ENCODE measurements around the gene KIFAP3. TPM values are rescaled to one million over a fixed set of nuclear protein-coding genes. Genes with fewer than 3 reads are reported as not detected.

The KIFAP3 gene
- total and polyA plus RNA-seq, 7 experiments from 2014 or later = 8.9 to 23.8 (median 15.1) TPM

DNA sequence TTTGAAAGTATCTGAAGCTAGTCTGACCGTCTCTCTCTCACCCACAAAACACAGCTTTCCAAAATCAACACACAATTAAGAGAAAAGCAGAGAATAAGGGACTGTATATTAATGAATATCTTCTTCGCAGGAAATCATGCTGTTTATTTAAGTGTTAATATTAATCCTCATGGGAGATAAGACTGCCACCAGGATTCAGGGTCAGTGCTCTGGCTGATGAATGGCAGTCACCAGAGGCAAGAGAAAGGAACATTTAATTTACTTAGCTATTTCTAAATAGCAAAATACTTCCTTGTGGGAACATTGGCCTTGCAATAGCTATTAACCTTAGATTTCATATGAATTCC, 183.0 kb downstream of the KIFAP3 start:
- peaks cover 0 to 7% (median 3%) of the 10 kb centered on the region in 5 donors for H3K27me3 Mint-ChIP-seq
- no peak for DNase-seq
- POLR2A ChIA-PET = interaction anchor here (0.6 to 0.9 kb wide), 3 partner anchors 20 to 183 kb away, joined by 3 to 5 read pairs (median 4); partner anchors contain the start of gene KIFAP3
- ATAC-seq = no peak
- peak overlapping the region; percentile 64 to 96 (median 88) for H3K4me3 Mint-ChIP-seq
- Histone ChIP-seq H3K36me3 (ENCODE audit: control insufficient read depth in 2 of 3, insufficient read depth in 3 of 3, low read length in 3 of 3) (peaks cover 6 to 13% (median 7%) of the 10 kb centered on the region in 3 experiments), H3K4me1 (ENCODE audit: control insufficient read depth in 2 of 2, insufficient read depth in 2 of 2, low read length in 2 of 2) (peaks cover 25 to 28% of the 10 kb centered on the region in 2 donors), H3K4me3 (ENCODE audit: low read length) (peak overlapping the region; percentile 21), H3K27ac (ENCODE audit: low read depth, low read length) (peak overlapping the region; percentile 95), H3K27me3 (ENCODE audit: control insufficient read depth in 2 of 2, insufficient read depth in 2 of 2, low read length in 2 of 2) (no peaks in the 10 kb centered on the region), H3K9me3 (ENCODE audit: control insufficient read depth in 2 of 3, low read length in 3 of 3) (no peaks in the 10 kb centered on the region)
- peak overlapping the region; percentile 68 to 100 (median 93) for H3K27ac Mint-ChIP-seq
- H3K9me3 Mint-ChIP-seq = no peaks in the 10 kb centered on the region
- intact Hi-C loops (cut with micrococcal nuclease) = loop anchor here (2.0 to 10.0 kb wide), 14 partner anchors 15 to 1951 kb away; partner anchors contain the start of genes DNM3 (in 1 of the 2), F5 (in 1 of the 2), FMO4 (in 1 of the 2) and METTL13 (in 1 of the 2)
- peaks cover 0 to 24% (median 13%) of the 10 kb centered on the region in 5 donors for H3K36me3 Mint-ChIP-seq
- H3K4me1 Mint-ChIP-seq = peaks cover 30 to 67% (median 57%) of the 10 kb centered on the region in 7 donors
- CTCF ChIA-PET = no interaction called here

DNA sequence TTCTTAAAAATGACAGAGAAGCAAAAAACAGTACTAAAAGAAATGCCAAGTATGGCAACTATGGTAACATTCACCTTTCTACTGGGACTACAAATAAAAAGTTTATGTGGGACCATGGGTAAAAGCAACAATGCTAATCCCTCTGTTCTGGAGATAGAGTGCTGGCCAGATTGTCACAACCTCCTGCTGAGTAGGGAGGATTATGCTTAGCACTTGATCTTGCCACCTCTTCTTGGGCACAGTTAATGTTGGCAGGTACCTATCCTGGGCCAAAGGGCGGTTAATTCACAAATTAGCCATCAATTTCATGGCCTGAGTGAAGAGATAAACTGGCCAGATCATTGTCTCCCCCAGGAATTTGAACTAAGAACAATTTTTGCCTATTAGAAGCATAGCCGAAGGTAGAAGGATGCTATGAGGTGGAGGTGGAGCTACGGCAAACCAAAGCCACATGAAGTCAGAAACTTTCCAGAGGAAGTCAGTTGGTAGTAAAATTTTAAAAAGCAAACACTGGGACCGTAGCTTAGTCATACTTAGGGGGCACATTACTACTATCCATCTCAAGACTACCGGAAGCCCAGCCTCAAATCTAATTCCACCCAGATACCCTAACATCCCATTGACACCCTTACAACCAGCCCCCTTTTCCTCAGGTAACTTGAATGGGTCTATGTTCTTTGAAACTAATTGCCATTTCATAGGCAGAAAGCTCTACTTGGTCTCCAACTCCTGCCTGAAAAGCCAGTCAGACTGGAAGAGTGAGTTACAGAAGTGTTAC, 183.5 kb downstream of the KIFAP3 start:
- Histone ChIP-seq H3K9me3 (ENCODE audit: control insufficient read depth in 2 of 3, low read length in 3 of 3) (no peaks in the 10 kb centered on the region), H3K4me1 (ENCODE audit: control insufficient read depth in 2 of 2, insufficient read depth in 2 of 2, low read length in 2 of 2) (peaks cover 25 to 28% of the 10 kb centered on the region in 2 donors), H3K27me3 (ENCODE audit: control insufficient read depth in 2 of 2, insufficient read depth in 2 of 2, low read length in 2 of 2) (no peaks in the 10 kb centered on the region), H3K4me3 (ENCODE audit: low read length) (peak overlapping the region; percentile 21), H3K27ac (ENCODE audit: low read depth, low read length) (peak overlapping the region; percentile 95), H3K36me3 (ENCODE audit: control insufficient read depth in 2 of 3, insufficient read depth in 3 of 3, low read length in 3 of 3) (peaks cover 6 to 19% (median 10%) of the 10 kb centered on the region in 3 experiments)
- POLR2A ChIA-PET = interaction anchor here (0.6 to 1.0 kb wide), 5 partner anchors 20 to 1118 kb away, joined by 3 to 5 read pairs (median 3); partner anchors contain the start of gene KIFAP3
- peaks cover 0 to under 1% (median 0%) of the 10 kb centered on the region in 5 donors for H3K27me3 Mint-ChIP-seq
- peaks cover 30 to 71% (median 61%) of the 10 kb centered on the region in 7 donors for H3K4me1 Mint-ChIP-seq
- no peaks in the 10 kb centered on the region for H3K9me3 Mint-ChIP-seq
- DNase-seq (peak in 8 of 9 donors; percentile 30 to 62 (median 40)), ATAC-seq (peak; percentile 10)
- H3K4me3 Mint-ChIP-seq = peak overlapping the region; percentile 64 to 96 (median 88)
- peaks cover 0 to 29% (median 17%) of the 10 kb centered on the region in 5 donors for H3K36me3 Mint-ChIP-seq
- peak overlapping the region; percentile 68 to 100 (median 93) for H3K27ac Mint-ChIP-seq
- CTCF ChIA-PET = no interaction called here
- intact Hi-C loops (cut with micrococcal nuclease) = loop anchor here (2.0 to 10.0 kb wide), 14 partner anchors 14 to 1951 kb away; partner anchors contain the start of genes DNM3 (in 1 of the 2), F5 (in 1 of the 2), FMO4 (in 1 of the 2) and METTL13 (in 1 of the 2)

DNA sequence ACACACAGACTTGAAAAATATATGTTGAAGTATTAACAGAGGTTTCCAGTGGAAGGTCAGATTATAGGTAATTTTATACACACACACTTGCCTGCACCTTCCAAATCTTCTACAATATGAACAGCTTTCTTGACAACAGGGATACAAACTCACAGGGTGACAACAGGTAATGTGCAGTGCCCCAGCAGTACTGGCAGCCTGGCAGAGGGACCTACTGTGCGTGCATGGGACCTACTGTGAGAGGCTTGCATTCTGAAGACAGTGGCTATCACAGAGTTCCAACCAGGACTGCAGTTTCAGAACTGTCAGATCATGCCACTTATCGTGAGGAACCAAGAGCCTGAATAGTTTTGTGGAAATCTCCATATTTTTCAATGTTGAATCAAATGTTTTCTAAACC, 184.6 kb downstream of the KIFAP3 start:
- Histone ChIP-seq H3K36me3 (ENCODE audit: control insufficient read depth in 2 of 3, insufficient read depth in 3 of 3, low read length in 3 of 3) (peaks cover 6 to 22% (median 10%) of the 10 kb centered on the region in 3 experiments), H3K27me3 (ENCODE audit: control insufficient read depth in 2 of 2, insufficient read depth in 2 of 2, low read length in 2 of 2) (no peaks in the 10 kb centered on the region), H3K4me3 (ENCODE audit: low read length) (no peak overlapping the region), H3K27ac (ENCODE audit: low read depth, low read length) (no peak overlapping the region), H3K9me3 (ENCODE audit: control insufficient read depth in 2 of 3, low read length in 3 of 3) (no peaks in the 10 kb centered on the region), H3K4me1 (ENCODE audit: control insufficient read depth in 2 of 2, insufficient read depth in 2 of 2, low read length in 2 of 2) (peaks cover 25 to 28% of the 10 kb centered on the region in 2 donors)
- H3K27me3 Mint-ChIP-seq = no peaks in the 10 kb centered on the region
- peaks cover 5 to 36% (median 21%) of the 10 kb centered on the region in 5 donors for H3K36me3 Mint-ChIP-seq
- intact Hi-C loops (cut with micrococcal nuclease) = loop anchor here (2.0 to 10.0 kb wide), 14 partner anchors 13 to 1952 kb away; partner anchors contain the start of genes DNM3 (in 1 of the 2), F5 (in 1 of the 2), FMO4 (in 1 of the 2) and METTL13 (in 1 of the 2)
- CTCF ChIA-PET = no interaction called here
- ATAC-seq (no peak), DNase-seq (no peak)
- H3K4me3 Mint-ChIP-seq = peak overlapping the region in 5 of 10 donors; percentile 19 to 52 (median 37)
- peaks cover 30 to 77% (median 67%) of the 10 kb centered on the region in 7 donors for H3K4me1 Mint-ChIP-seq
- POLR2A ChIA-PET = interaction anchor here (1.0 to 1.6 kb wide), 2 partner anchors 25 to 1954 kb away, joined by 3 read pairs; partner anchors contain the start of gene DCAF6
- H3K9me3 Mint-ChIP-seq = no peaks in the 10 kb centered on the region
- peak overlapping the region in 7 of 9 donors; percentile 37 to 100 (median 86) for H3K27ac Mint-ChIP-seq

DNA sequence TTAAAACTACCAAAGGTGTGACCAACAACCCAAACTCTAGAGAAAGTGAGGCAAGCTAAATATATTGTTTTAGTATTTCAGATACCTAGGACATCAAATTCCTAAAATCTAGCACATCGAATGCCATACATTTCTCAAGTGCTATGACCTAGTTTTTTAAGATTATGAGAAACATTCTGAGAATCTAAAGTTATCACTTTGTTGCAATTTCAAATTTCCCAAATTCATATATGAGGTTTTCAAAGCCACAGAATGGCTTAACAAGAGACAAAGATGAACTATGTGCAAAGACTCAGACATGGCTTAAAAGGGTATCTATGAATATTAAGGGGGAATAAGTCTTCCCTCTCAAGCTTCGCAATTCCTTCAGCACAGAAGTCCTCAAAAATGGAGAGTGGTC, 187.6 kb downstream of the KIFAP3 start:
- Mint-ChIP-seq H3K27ac (no peak overlapping the region), H3K4me3 (no peak overlapping the region), H3K9me3 (no peaks in the 10 kb centered on the region), H3K27me3 (no peaks in the 10 kb centered on the region), H3K36me3 (peaks cover 11 to 47% (median 27%) of the 10 kb centered on the region in 5 donors), H3K4me1 (peaks cover 19 to 69% (median 58%) of the 10 kb centered on the region in 7 donors)
- peaks cover 6 to 19% (median 10%) of the 10 kb centered on the region in 3 experiments for H3K36me3 ChIP-seq (ENCODE audit: control insufficient read depth in 2 of 3, insufficient read depth in 3 of 3, low read length in 3 of 3)
- CTCF ChIA-PET = no interaction called here
- H3K27me3 ChIP-seq (ENCODE audit: control insufficient read depth in 2 of 2, insufficient read depth in 2 of 2, low read length in 2 of 2) = no peaks in the 10 kb centered on the region
- intact Hi-C loops (cut with micrococcal nuclease) = loop anchor here in 1 of 2 donors (2.0 kb wide), 1 partner anchor 300 kb away; the partner anchor contains the start of gene F5
- no peak for ATAC-seq
- DNase-seq = no peak
- H3K27ac ChIP-seq (ENCODE audit: low read depth, low read length) = no peak overlapping the region
- H3K4me3 ChIP-seq (ENCODE audit: low read length) = no peak overlapping the region
- POLR2A ChIA-PET = interaction anchor here (0.8 kb wide), 1 partner anchor 11 kb away, joined by 3 read pairs; no protein-coding TSS in a partner anchor
- H3K4me1 ChIP-seq (ENCODE audit: control insufficient read depth in 2 of 2, insufficient read depth in 2 of 2, low read length in 2 of 2) = peaks cover 15 to 20% of the 10 kb centered on the region in 2 donors
- H3K9me3 ChIP-seq (ENCODE audit: control insufficient read depth in 2 of 3, low read length in 3 of 3) = no peaks in the 10 kb centered on the region

DNA sequence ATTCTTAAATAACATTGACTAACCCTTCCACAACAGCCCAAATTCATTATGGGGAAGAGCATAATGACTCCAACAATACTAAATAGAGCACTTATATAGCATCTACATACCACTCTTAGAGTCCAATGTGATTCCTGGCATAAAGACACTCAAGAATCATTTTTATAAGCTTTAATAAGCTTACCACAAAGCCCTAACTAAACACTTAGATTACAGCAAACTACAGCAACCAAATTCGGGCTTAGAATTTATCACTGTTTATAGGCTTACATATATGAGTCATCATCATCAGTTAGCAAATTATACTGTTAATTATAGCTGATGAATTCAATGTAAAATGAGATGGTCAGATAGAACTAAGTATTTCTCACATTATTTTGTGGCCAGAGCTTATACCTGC, 188.1 kb downstream of the KIFAP3 start:
- peaks cover 18 to 66% (median 56%) of the 10 kb centered on the region in 7 donors for H3K4me1 Mint-ChIP-seq
- Histone ChIP-seq H3K4me3 (ENCODE audit: low read length) (no peak overlapping the region), H3K9me3 (ENCODE audit: control insufficient read depth in 2 of 3, low read length in 3 of 3) (no peaks in the 10 kb centered on the region), H3K27ac (ENCODE audit: low read depth, low read length) (no peak overlapping the region), H3K4me1 (ENCODE audit: control insufficient read depth in 2 of 2, insufficient read depth in 2 of 2, low read length in 2 of 2) (peaks cover 10 to 16% of the 10 kb centered on the region in 2 donors), H3K36me3 (ENCODE audit: control insufficient read depth in 2 of 3, insufficient read depth in 3 of 3, low read length in 3 of 3) (peaks cover 6 to 24% (median 10%) of the 10 kb centered on the region in 3 experiments), H3K27me3 (ENCODE audit: control insufficient read depth in 2 of 2, insufficient read depth in 2 of 2, low read length in 2 of 2) (no peaks in the 10 kb centered on the region)
- no peak overlapping the region for H3K4me3 Mint-ChIP-seq
- intact Hi-C loops (cut with micrococcal nuclease) = loop anchor here in 1 of 2 donors (2.0 kb wide), 1 partner anchor 300 kb away; the partner anchor contains the start of gene F5
- H3K27me3 Mint-ChIP-seq = no peaks in the 10 kb centered on the region
- ChIA-PET POLR2A (interaction anchor here (0.8 kb wide), 1 partner anchor 11 kb away, joined by 3 read pairs; no protein-coding TSS in a partner anchor), CTCF (no interaction called here)
- H3K36me3 Mint-ChIP-seq = peaks cover 11 to 50% (median 30%) of the 10 kb centered on the region in 5 donors
- ATAC-seq (no peak), DNase-seq (no peak)
- H3K9me3 Mint-ChIP-seq = no peaks in the 10 kb centered on the region
- no peak overlapping the region for H3K27ac Mint-ChIP-seq

DNA sequence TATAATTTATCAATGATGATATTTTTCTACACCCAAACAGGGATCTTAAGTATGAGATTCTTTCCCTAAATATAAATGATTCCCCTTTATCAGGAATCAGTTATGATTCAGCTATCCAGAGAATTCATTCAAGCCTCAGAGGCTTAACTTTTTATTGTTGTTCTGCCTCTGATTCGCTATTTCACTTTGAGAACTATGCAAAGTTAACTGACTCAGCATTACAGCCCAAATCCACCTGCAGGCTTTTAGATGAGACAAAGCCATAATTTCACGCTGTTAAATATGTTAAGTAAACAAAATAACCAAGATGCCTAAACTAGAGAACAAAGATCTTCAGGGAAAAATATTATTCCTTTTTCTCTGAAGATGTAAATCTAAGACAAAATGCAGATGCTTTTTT, 189.3 kb downstream of the KIFAP3 start:
- Histone ChIP-seq H3K4me1 (ENCODE audit: control insufficient read depth in 2 of 2, insufficient read depth in 2 of 2, low read length in 2 of 2) (peaks cover 0 to 5% of the 10 kb centered on the region in 2 donors), H3K9me3 (ENCODE audit: control insufficient read depth in 2 of 3, low read length in 3 of 3) (no peaks in the 10 kb centered on the region), H3K4me3 (ENCODE audit: low read length) (no peak overlapping the region), H3K27me3 (ENCODE audit: control insufficient read depth in 2 of 2, insufficient read depth in 2 of 2, low read length in 2 of 2) (no peaks in the 10 kb centered on the region), H3K27ac (ENCODE audit: low read depth, low read length) (no peak overlapping the region), H3K36me3 (ENCODE audit: control insufficient read depth in 2 of 3, insufficient read depth in 3 of 3, low read length in 3 of 3) (peaks cover 6 to 26% (median 10%) of the 10 kb centered on the region in 3 experiments)
- H3K36me3 Mint-ChIP-seq = peaks cover 11 to 51% (median 32%) of the 10 kb centered on the region in 5 donors
- H3K27me3 Mint-ChIP-seq = no peaks in the 10 kb centered on the region
- no peak overlapping the region for H3K4me3 Mint-ChIP-seq
- CTCF ChIA-PET = no interaction called here
- ATAC-seq (no peak), DNase-seq (no peak)
- H3K27ac Mint-ChIP-seq = no peak overlapping the region
- H3K9me3 Mint-ChIP-seq = no peaks in the 10 kb centered on the region
- intact Hi-C loops (cut with micrococcal nuclease) = no loop called here
- peaks cover 16 to 60% (median 50%) of the 10 kb centered on the region in 7 donors for H3K4me1 Mint-ChIP-seq
- POLR2A ChIA-PET = interaction anchor here (0.8 kb wide), 1 partner anchor 12 kb away, joined by 3 read pairs; no protein-coding TSS in a partner anchor
